NCI-H2107 treated with DMSO at 0.1 percent for 48 hours (cell line): ENCODE measurements around the gene COBL.

Source experiments
- DNase-seq: peaks from one replicate; lab custom pipeline; 2025; ENCODE audit not compliant: unreplicated experiment; lab: John Stamatoyannopoulos, UW

The COBL gene

DNA sequence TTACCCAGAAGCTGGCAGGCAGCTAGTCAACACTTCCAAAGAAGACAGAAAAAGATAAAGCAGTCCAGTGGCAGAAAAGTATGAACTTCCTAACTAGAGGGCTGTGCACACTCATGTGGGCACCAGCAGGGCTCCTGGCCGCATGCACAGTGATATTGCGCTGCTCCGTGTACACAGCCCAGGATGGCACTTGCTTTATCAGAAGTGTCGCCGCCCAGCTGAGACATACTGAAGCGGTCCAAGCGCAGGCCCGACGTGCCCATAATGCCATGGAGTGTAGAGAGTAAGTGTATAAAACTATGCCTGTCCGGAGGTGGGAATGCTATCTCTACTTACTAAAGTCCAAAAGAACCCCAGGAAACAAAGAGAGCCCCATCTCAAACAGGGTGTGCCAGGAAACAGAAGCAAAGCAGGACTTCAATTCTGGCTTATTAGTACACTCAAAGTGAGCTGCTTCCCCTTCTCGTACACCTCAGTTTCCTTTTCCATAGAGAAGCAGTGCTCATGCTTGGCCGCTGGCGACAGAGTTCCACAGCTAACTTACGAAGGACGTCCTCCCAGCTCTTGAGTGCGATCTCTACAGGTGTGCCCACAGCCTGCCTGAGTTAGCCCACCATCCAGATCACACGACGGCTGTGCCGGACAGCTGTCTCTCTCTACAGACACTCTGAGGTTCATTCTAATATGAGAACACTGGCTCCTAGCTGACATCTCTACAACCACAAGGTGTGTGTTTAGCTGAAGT lies 234.3 kb downstream of the COBL start:
- no peak for DNase-seq

DNA sequence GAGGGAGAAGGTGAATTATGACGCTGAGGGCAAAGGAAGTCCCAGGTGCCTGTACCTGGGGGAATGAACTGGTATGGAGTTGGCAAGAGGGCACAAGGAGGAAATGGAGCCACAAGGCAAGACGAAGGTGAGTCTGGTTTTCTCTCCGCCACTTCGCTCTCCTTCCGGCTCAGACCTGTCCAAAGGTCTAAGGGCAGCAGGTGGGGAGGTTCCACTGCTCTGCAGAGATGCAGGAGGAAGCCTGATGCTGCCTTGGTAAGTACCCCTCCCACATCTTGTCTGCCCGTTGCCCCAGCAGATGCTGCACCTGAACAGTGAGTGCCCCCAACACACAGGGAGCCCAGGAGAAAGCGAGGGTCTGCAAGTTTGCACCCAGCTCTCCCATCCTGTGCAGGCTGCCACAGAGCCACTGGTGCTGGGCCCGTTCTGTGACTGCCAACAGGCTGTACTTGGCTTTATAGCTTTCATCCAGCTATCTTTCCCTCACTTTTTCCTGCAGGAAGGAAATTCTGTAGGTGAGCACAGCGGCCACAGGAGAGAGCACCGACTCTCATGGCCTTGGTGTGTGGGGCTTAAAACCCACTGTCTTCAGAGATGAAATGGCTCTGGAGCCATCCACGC lies 235.2 kb downstream of the COBL start:
- no peak for DNase-seq

DNA sequence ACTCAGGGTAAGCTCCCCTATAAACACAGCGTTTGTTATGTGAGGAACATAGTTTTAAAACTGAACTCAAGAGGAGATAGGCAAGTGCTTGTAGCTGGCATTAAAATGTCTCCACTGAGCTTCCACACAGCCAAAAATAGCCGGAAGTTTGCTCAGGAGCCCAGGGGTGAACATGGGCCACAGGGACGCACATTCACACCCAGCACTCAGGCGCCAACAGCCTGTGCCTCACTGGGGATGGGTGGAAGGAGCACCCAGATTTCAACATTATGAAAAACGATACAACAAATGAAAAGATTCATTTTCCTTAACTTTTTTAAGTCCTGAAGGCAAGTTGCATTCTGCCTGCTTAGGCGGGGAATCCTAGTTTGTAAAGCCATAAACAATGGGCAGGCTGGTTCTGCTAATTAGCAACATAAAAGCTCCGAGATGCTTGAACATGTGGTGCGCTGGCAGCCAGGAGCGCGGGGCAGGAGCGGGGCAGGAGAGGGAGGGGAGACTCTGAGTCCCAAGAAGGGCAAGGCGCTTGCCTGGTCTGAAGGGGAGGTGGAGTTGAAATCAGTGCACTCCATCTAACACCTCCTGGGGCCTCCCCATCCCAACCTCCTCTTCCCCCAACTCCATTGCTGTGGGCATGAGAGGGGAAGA lies 235.9 kb downstream of the COBL start:
- DNase-seq, result no peak

DNA sequence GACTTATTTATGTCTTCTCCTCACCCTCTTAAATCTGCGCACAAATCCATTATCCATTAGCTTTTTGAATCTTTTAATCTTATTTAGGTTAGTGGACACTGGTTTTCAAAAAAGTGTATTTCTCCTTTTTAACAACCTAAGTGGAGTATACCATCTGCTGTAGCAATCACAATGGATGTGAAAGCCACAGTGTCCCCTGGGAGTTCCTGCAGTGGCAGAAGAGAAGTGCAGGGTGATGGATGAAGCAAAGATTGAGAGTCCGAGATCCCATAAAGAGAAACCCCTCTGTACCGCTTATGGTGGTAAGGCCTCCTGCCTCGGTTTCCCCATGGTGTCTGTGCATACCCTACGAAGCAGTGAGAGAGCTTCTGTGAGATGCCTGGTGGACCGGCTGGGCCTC lies 236.4 kb downstream of the COBL start:
- peak; percentile 75 for DNase-seq

DNA sequence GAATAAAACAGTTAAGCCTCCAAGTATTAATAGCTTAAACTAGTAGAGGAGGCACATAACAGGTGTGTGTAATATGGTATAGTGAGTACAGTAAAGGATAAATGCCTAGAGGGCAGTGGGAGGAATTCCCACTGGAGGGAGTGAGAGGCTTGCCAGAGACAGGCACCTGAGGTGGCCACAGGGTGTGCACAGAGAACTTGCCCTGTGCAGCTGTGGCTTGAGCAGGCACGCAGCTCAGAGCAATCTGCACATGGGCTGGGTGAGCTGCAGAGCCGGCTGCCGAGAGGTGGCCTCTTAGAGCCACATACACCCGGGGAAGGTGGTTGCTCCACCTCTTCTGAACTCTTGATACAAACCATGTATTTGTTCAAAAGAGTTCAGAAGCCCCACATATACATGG lies 237.1 kb downstream of the COBL start:
- DNase-seq, result peak; percentile 40

DNA sequence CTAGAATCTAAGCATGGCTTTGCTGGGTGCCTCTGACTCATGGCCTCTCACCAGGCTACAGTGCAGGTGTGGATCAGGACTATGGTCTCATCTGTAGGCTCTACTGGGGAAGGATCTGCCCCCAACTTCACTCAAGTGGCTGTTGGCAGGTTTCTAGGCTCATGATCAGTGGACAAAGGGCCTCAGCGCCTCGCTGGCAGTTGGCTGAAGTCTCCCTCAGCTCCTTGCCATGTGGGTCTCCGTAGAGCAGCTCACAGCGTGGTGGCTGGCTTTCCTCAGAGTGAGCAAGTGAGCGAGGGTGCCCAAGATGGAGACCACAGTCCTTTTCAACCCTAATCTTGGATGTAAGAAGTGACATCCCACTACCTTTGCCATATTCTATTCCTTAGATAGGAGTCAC lies 238.0 kb downstream of the COBL start:
- no peak for DNase-seq

DNA sequence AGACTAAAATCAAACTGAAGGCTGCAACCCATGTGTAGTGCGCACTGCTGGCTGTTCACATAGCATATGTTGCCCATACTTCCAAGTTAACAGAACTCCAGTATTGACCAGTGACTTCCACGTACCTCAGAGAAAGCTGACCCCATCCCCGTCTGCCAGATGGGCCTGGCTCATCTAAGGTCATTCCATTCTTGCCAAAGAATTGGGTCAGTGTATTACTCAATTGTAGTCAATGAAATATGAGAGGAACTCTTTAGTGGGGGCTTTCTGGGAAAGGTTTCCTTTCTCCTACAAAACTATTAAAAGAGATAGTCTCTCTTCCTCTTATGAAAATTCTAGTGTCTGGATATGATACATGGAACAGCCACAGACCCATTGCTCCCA lies 238.6 kb downstream of the COBL start:
- no peak for DNase-seq

DNA sequence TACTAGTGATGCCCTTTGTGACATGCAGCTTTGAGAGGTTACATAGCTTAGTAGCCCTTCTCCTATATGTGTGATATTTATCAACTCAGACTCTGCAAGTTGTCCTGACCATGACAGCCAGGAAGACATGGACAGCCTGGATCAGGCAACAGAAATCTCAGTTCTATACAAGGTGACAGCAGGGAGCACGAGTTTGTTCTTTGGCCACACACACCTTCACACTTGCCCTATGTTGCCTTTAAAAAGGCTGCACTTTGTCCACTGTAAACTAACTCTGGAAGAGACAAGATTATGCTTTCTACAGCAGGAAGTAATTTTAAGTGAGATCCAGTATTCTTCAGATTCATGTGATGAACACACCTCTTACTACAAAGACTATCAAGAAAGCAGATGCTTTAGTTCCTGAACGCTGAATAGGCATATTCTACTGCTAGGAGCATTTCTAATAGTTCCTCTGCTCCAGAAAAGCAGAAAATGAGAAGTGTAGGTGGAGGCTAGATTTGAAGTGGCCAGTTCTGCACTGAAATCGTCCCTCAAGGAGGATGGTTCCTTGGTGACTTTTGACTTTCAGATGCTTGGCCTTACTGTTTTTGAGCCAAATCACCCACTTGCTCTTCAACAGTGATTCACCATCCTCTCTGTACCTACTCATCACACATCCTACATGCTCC lies 239.2 kb downstream of the COBL start:
- no peak for DNase-seq

DNA sequence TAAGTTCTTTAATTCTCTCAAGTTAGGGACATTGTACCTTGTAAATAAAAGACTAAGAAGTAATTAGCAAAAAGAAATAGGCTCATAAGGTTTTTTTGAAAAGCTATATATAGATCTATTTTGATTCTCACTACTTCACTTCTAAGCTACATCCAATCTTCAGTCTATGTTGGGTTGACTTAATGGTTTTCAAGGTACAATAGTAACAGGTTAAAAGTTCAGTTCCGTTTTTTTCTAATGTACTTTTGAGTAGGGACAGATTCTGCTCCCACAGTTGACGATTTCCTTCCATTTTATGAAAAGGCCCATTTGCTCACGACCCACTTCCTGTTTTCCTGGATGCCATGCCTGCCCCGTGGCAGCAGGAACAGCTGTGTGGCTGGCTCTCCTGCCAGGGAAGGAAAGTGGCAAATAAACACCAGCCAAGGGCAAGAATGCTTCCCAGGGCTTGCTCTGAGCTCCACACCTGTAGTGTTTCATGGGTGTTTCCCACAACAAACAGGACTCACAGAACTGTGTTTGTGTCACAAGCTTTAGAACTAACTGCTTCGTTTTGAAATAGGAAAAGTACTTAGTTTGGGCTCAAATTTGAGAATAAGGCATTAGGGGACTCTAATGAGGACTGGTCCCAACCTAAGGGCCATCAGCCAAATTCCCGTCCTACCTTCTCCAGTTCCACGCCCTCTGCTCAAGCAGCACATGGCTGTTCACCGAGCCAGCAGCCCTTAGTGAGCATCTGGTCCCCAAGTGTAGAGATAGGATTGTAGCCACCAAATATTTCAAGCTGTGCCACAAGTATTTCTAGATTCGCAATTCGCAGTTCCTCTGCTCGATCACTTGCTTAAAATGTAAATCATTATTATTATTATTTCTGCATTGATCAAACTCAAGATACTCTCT lies 240.7 kb downstream of the COBL start:
- no peak for DNase-seq

DNA sequence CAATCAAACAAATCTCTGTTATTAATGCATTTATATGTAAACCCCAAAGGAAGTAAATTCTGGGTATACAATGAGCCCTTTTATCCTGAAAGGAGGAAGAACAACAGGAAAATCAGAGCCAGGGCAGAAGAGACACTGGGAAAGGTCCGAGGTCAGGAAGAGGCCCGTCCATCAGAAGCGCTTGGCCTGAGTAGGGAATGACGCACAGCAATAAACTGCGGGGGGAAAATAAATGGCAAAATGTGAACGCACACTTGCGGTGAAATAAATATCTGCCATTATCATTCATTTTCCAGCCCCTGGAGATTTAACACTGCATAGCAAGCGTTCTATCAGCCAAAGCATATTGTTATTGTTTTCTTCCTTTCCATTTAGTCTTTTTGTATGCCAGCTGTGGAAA lies 243.4 kb downstream of the COBL start:
- no peak for DNase-seq

DNA sequence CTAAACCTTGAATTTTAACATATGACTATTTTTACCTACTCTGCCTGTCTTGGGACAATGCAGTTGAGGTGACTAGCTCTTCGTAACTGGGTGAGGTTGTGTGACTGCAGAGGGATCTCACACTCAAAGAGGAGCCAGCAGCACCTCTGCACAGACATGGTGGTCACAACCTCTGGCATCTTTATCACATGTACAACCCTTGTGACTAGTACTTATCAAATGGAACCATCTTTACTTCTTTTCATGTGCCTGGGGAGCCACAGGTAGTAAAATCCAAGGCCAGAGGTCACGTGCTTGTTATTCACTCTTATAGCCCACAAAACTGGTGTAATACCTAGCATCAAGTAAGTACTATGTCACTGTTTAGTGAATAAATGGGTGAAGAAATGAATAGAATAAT lies 244.3 kb downstream of the COBL start:
- DNase-seq, result no peak

DNA sequence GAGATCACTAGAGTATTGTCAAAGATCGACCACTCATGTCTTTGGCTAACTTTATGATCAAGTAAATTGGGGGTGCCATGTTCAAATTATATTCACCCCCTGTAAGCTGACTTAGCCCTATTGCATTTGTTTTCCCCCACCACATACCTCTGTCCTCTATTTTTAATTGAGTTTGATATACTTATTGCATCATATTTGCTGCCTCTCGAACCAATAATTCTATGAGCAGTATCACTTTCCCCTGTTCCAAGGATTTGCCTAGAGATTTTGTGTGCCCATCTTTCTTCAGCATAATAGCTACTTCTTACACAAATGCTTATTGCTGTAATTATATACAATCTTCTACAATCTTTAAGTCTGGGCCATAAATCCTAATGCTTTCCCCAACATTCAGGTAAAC lies 245.2 kb downstream of the COBL start:
- DNase-seq, result no peak

DNA sequence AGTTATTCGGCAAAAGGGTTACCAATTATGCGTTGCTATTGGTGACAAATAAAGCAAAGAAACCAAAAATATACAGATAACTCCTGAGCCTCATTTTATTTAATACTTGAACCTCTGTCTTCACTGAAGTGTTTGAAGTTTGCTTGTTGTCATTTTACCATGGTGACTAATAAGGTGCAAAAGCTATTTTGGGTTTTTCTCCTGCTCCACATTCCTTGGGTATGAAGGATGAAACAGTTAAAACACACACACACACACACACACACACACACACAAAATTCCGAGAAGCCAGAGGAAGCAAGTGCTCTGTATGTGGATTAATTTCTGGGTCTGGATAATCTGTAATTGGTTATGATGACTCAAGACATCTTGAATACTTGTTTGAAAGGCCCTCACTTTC lies 246.5 kb downstream of the COBL start:
- DNase-seq, result no peak

DNA sequence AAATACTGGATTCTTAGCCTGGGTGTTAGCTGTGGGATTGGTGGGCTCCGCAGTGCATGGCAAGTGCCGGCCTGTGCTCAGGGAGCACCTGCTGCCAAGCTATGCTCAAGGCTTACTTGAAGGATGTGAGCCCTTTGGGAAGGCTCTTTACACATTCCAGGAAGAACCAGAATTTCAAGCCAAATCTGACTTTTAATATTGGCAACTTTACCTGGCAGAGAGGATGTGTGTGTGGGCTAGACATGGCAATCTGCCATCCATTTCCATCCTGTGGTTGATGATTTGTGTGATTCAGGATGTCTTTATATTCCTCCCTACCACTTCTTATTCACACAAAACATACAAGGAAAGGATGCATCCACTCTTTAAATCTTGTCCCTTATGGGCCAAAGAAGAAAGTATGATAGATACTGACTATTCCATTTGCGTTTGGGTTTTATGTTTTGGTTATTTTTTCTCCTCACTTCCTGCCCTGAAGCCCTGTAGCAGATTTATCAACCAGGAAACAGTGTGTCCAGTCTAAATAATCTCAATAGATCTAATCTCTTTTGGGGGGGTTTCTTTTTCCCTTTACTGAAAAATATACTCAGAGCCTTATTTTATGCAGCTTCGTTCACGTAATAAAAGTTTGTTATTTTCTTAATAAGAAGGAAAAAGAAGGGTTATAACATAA lies 247.1 kb downstream of the COBL start:
- DNase-seq, result no peak

DNA sequence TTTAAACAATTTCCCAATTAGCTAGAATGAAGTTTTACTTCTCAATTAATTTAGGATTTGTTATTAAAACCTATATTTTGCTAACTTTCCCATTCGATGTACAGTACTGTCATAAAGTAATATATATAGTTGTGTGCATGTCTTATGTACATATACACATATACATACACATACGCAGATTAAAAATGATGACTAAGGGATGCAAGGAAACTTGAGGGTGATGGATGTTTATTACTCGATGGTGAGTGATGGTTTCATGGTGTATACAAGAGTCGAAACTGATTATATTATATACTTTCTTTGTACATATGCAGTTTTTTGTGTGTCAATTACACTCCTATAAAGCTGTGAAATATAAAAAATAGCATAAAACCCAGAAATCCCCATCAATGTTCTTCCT lies 248.2 kb downstream of the COBL start:
- no peak for DNase-seq

DNA sequence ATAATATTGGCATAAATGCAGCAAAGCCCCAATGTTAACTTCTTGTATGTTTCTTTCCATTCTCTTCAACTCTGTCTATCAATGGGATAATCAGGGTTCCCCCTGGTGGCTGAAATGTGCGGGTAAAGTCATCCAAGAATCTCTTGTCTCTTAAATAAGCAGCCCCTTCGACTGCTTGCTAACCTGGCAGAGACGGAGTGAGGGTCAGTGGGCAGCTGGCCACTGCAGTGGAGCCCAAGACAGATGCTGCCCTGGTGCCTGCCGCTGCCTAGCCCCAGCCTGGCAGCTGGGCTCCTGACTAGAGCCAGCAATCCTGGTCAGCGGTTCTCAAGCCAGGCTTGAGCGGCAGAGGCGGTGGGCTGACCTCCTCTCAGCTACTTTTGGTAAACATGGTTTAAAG lies 248.9 kb downstream of the COBL start:
- peak; percentile 54 for DNase-seq

DNA sequence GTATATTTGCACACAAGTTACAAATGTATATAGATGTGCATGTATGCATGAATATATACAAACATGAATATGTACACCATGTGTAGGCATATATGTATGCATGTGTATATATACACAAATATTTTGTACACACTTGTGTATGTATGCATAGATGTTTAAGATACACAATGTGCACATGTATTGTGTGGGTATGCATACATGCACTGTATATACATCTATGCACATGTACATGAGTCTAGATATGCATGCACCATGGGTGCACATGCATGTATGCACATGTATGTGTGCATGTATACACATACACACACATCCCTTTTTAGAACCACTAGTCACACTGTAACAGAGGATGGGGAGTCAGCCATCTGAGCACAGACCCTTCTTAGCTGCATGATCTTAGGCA lies 249.4 kb downstream of the COBL start:
- DNase-seq, result no peak

DNA sequence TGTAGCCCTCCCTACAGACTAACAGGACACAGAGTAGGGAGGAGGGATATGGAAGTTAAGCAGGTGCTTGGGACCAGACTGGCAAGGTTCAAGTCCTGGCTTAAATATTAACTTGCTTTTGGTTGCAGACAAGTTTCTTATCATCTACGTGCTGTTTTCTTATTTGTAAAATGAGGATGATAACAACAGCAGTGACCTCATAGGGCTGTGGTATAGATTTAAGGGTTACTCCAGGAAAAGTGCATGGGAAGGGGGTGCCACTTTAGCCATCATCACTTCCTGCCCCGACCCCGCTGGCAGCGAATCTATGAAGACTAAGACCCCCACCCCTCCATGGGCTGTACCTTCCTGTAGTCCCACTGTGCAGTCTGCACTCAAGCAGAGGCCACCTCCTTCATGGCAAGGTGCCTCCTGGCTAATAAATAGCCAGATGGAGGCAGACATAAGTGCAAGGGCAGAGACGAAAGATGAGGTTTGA lies 250.2 kb downstream of the COBL start:
- no peak for DNase-seq

DNA sequence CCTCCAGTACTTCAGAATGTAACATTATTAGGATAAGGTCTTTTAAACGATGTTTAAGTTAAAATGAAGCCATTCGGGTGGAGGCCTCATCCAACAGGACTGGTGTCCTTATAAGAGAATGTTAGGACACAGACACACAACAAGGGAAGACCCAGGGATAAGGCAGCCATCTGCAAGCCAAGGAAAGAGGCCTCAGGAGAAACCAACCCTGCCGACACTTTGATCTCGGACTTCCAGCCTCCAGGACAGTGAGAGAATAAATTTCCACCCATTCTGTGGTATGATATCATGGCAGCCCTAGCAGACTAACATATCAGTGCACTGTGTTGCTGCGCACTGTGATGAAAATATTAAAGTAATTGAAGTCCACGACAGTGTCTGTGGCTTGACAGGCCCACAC lies 250.8 kb downstream of the COBL start:
- DNase-seq, result no peak

DNA sequence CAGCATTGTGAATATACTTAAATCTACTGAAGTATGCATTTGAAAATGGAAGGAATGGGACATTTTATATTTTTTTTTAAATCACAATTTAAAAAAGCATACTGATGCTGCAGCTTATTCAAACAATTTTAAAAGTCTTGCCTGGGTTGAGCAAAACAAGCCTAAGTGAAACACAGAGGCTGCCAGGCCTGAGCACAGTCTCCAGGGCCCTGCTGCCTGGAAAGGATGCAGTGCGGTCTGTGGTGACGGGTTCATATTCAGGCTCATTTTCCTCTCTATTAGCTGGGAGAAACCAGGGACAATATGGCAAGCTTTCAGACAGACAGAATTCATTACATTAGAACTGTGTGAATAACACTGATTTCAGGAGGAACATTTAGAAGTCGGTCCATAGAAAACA lies 251.9 kb downstream of the COBL start:
- no peak for DNase-seq
